Right ventricle myocardium superior (tissue), 1 donor: ENCODE measurements around the gene EPS8L1. TPM values are rescaled to one million over a fixed set of nuclear protein-coding genes. Genes with fewer than 3 reads are reported as not detected.
A peak's percentile ranks its signal among the peaks of the same experiment; 100 is the strongest.
"Not testable (repeated sequence)": the region's sequence is repeated elsewhere in the genome, so short reads cannot be mapped to it uniquely, and the experiment has no call there.

Source experiments
- ATAC-seq: fragments of 200-7000 bp; cut with Tn5 transposase; one replicate; pipeline ENCODE4 v1.9.1; 2020; ENCODE audit warnings: mild to moderate bottlenecking; ENCODE audit not compliant: poor library complexity
- DNase-seq: peaks from one replicate; pipeline ENCODE4 v3.0.0-alpha.2; 2020
- intact Hi-C: fragments of 100-400 bp; cut with DNase I; formaldehyde crosslinking; loops from one replicate; pipeline ENCODE4 v1.11.2; 2022
- total RNA-seq: library from RNA; stranded (reverse); fragmentation: NEBNext Ultra II Directional; extraction: Animal tissue kit (Norgen Biotek cat#: 25700); gene quantifications from one replicate; pipeline ENCODE4 v1.2.1, GENCODE V29; 2021
- donor health status: DM: no; HTN: yes; CAD: no; lungs with severe emphysema.

EPS8L1 gene
- total RNA-seq, 1 donor from 2014 or later = 0.83 TPM

GRCh38 chr19:55046975-55047622 lies 28.6 kb upstream of the EPS8L1 start:
- DNase-seq = no peak
- intact Hi-C loops = no loop called here
- ATAC-seq = no peak

- intact Hi-C loops = no loop called here
- no peak for ATAC-seq
- no peak for DNase-seq
These were observed 27.7 kb upstream of the EPS8L1 start for GRCh38 chr19:55047951-55048350.

GRCh38 chr19:55048446-55048845 lies 27.2 kb upstream of the EPS8L1 start:
- ATAC-seq (no peak), DNase-seq (no peak)
- intact Hi-C loops = no loop called here

GRCh38 chr19:55050749-55051532 lies 24.7 kb upstream of the EPS8L1 start:
- intact Hi-C loops = no loop called here
- DNase-seq = no peak
- no peak for ATAC-seq

GRCh38 chr19:55053735-55054134 lies 21.9 kb upstream of the EPS8L1 start:
- DNase-seq (no peak), ATAC-seq (no peak)
- intact Hi-C loops = no loop called here

GRCh38 chr19:55056827-55057226 lies 18.8 kb upstream of the EPS8L1 start:
- intact Hi-C loops = no loop called here
- DNase-seq (no peak), ATAC-seq (no peak)

GRCh38 chr19:55058781-55059610 lies 16.7 kb upstream of the EPS8L1 start:
- no peak for ATAC-seq
- intact Hi-C loops = no loop called here
- DNase-seq = no peak

GRCh38 chr19:55060287-55060686 lies 15.4 kb upstream of the EPS8L1 start:
- intact Hi-C loops, DNase-seq, ATAC-seq: not testable (repeated sequence)

- peak; percentile 100 for ATAC-seq
- intact Hi-C loops = no loop called here
- peak; percentile 99 for DNase-seq
These were observed 12.8 kb upstream of the EPS8L1 start, which contains the start of gene RDH13 for GRCh38 chr19:55062735-55063491. TSS of gene RDH13 (minus strand) at chr19:55063148. CDS start at chr19:55063032, 116 bp downstream.

GRCh38 chr19:55063492-55063843 lies 12.2 kb upstream of the EPS8L1 start:
- DNase-seq (no peak), ATAC-seq (no peak)

GRCh38 chr19:55065516-55065915 lies 10.2 kb upstream of the EPS8L1 start:
- ATAC-seq, DNase-seq, intact Hi-C loops: not testable (repeated sequence)

More at GRCh38 chr19:55063492-55063843, 12.2 kb upstream of the EPS8L1 start:
- intact Hi-C loops = no loop called here

GRCh38 chr19:55066107-55066709 lies 9.5 kb upstream of the EPS8L1 start:
- DNase-seq (no peak), ATAC-seq (no peak)
- intact Hi-C loops = no loop called here

GRCh38 chr19:55067869-55068268 lies 7.8 kb upstream of the EPS8L1 start:
- ATAC-seq (no peak), DNase-seq (no peak)
- intact Hi-C loops = no loop called here

GRCh38 chr19:55068950-55069864 lies 6.5 kb upstream of the EPS8L1 start:
- ATAC-seq (peak; percentile 55), DNase-seq (no peak)
- intact Hi-C loops = no loop called here

GRCh38 chr19:55069865-55070197 lies 5.8 kb upstream of the EPS8L1 start:
- ATAC-seq = no peak
- DNase-seq = no peak
- intact Hi-C loops = no loop called here

- ATAC-seq = no peak
- DNase-seq = no peak
- intact Hi-C loops = no loop called here
These were observed 5.1 kb upstream of the EPS8L1 start for GRCh38 chr19:55070466-55071128.

GRCh38 chr19:55071129-55071502 lies 4.6 kb upstream of the EPS8L1 start:
- intact Hi-C loops = no loop called here
- ATAC-seq = peak; percentile 13
- no peak for DNase-seq
